22Rv1 (cell line): ENCODE measurements around the gene DCC.

ENCODE experiments used
- CTCF ChIP-seq: fragments of 450-650 bp; IDR thresholded peaks from 2 replicates; pipeline ENCODE4 v1.5.1; 2017; ENCODE audit warnings: mild to moderate bottlenecking
- ZFX ChIP-seq: fragments of 450-650 bp; IDR thresholded peaks from 2 replicates; pipeline ENCODE4 v1.6.1; 2017; ENCODE audit warnings: antibody characterized with exemption, borderline replicate concordance

- TF ChIP-seq CTCF (no peak), ZFX (no peak)
These were observed 201.1 kb downstream of the DCC start for GRCh38 chr18:52541056-52541455.
